GM21423 (cell line): ENCODE measurements around the gene FRAT1.
A peak's percentile ranks its signal among the peaks of the same experiment; 100 is the strongest.

Experiments used
- ATAC-seq: cut with Tn5 transposase; IDR thresholded peaks from one replicate; pipeline ENCODE4 v1.9.1; 2021; ENCODE audit warnings: mild to moderate bottlenecking, moderate library complexity; ENCODE audit not compliant: unreplicated experiment

The FRAT1 gene

DNA sequence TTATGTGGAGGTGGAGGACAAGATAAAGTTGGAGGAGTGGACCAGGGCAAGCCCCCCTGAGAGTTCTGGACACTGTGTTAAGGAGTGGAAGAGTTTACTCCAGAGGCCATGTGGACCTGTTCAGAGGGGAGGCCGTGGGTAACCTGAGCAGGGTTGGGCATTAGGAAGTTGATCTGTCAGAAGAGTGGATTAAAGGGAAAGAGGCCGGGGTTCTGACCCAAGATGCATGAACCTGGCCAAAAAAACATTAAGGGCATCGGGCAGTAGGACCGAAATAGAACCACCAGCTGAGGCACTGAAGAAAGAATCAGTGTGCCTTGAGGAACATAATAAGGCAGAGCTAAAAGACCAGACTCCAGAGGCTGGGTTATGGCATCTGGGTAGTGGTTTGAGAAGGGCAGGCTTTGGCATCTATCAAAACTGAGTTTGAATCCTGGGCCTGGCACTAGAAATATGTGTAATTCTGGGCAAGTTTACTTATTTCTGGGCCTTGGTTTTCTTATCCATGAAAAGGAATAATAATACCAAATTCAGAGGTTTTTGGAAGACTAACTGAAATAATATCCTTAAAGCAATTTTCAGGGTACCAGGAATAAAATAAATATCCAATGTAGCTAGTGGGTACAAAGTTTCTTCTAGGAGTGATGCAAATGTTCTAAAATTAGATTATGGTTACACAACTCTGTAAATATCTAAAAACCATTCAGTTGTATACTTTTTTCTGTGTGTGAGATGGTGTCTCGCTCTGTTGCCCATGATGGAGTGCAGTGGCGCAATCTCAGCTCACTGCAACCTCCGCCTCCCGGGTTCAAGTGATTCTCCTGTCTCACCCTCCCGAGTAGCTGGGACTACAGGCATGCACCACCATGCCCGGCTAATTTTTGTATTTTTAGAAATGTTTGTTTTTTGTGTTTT is 10.9 kb upstream of the FRAT1 start:
- no peak for ATAC-seq

DNA sequence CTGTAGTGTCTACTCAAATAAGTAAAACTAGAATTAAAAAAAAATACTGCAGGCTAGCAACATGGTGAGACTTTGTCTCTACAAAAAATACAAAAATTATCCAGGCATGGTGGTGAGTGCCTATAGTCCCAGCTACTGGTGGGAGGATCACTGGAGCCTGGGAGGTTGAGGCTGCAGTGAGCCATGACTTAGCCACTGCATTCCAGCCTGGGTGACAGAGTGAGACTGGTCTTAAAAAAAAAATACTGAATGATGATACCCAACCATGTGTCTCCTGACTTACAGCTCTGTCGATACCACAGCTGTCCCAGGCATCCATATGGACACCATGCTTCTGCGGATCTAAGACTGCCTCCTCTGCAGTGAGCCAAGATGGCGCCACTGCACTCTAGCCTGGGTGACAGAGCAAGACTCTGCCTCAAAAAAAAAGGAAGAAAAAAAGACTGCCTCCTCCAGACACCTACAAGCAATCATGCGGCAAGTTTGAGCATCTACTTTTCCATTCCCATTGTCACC is 7.9 kb upstream of the FRAT1 start:
- ATAC-seq: no peak

DNA sequence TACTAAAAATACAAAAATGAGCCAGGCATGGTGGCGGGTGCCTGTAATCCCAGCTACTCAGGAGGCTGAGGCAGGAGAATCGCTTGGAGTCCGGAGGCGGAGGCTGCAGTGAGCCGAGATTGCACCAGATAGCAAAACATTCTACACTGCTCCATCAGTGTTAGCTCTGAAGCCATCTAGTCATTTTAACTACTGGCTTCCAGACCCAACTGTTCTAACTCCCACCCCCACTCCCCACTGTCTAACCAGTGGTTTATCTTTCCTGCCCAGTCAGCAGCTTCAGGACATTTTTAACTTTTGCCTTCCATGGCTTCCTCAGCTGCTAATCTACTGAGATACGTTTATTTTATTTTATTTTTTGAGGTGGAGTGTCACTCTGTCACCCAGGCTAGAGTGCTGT is 6.2 kb upstream of the FRAT1 start:
- no peak for ATAC-seq

DNA sequence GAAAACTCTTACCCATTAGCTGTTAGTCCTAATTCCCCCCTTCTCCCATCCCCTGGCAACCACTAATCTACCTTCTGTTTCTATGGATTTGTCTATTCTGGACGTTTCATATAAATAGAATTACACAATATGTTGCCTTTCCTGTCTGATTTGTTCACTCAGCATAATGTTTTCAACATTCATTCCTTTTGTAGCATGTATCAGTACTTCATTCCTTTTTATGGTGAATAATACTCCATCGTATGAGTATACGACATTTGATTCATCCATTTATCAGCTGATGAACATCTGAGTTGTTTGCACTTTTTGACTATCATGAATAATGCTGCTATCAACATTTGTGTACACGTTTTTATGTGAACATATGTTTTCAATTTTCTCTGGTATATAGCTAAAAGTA is 4.4 kb upstream of the FRAT1 start:
- no peak for ATAC-seq

DNA sequence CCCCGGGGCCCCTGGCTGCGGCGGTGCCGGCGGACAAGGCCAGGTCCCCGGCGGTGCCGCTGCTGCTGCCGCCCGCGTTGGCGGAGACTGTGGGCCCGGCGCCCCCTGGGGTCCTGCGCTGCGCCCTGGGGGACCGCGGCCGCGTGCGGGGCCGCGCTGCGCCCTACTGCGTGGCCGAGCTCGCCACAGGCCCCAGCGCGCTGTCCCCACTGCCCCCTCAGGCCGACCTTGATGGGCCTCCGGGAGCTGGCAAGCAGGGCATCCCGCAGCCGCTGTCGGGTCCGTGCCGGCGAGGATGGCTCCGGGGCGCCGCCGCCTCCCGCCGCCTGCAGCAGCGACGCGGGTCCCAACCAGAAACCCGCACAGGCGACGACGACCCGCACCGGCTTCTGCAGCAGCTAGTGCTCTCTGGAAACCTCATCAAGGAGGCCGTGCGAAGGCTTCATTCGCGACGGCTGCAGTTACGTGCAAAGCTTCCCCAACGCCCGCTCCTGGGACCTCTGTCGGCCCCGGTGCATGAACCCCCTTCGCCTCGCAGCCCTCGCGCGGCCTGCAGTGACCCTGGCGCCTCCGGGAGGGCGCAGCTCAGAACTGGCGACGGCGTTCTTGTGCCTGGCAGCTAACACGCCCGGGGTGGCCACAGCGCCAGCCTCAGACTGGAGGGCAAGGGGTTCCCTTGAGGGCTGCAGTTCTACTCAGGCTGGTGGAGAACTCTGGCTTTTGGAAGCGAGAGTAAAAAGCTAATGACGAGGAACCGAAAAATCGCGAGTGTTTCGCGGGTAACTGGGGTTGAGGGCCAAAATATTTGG is 804 bp downstream of the FRAT1 start:
- ATAC-seq: peak; percentile 30

DNA sequence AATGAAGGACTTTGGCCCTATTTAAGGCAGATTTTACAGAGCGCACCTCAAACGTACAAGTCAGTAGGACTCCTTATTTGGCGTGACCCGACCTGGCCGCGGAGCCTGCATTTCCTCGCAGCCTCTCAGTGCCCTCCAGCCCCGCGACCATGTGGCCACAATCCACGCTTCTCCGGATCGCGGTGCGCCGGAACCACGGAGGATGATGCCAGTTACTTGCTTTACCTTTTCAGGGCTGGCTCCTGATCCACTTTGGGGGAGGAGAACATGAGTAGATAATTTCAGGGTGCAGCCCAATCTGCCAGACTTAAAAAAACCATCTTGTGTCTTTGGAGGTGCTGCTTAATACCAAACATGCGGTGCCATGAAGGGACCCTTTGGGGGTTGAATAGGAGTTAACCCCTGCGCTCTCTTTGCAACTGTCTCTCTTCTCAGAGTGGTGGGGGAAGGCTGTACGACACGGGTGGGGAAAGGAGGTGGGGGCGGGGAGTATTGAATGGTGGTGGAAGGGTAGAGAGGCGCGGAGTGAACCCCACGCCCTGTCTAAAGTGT is 1.5 kb downstream of the FRAT1 start:
- no peak for ATAC-seq

DNA sequence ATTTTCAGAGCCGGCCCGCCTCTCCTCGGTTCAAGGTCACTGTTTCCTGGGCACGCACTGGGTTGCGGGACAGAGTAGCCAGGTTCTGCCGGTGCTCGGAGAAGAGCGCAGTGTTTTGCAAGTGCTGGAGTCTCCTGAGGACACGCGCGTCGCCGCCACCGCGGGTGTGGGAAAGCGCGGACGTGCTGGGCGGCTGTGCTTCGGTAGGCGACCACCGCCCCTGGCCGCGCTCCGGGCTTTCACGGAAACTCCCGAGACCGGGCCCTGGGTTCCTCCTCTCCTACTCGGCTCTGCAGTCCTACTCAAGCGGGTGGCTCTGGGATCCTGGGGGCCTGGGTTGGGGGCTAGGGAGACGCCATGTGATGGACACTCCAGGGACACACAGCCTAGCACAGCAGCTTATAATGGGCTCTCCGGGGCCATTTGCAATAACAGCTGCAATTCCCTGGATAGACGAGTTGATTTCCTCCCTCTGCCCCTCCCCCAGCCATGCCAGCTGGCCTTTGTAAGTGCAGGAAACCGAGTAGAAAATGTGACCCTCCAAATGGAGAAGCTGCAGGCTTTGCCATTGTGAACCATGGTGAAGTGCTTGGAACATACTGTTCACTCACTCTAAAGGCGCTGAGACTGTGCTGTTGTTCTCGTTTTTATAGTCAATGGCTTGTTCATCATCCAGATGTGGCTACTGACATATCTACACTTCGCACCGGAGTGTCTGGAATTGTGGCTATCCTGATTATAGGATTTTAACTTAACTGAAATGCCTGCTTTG is 2.1 kb downstream of the FRAT1 start:
- ATAC-seq: no peak

DNA sequence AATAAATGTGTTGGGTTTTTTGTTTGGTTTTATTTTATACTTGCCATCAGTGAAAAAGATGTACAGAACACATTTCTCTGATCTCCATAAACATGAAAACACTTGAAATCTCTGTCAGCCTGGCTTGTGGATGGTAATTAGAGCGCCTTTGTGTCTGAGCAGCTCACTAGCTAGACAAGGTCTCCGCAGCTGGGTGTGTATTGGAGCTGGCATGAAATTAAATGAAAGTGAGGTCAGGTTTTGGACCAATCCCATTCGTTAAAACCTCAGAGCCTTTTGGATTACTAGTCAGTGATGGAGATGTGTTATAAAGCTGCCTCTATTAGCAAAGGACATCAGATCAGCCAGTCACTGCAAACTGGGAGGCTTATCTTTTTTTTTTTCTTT is 2.7 kb downstream of the FRAT1 start:
- ATAC-seq: no peak

DNA sequence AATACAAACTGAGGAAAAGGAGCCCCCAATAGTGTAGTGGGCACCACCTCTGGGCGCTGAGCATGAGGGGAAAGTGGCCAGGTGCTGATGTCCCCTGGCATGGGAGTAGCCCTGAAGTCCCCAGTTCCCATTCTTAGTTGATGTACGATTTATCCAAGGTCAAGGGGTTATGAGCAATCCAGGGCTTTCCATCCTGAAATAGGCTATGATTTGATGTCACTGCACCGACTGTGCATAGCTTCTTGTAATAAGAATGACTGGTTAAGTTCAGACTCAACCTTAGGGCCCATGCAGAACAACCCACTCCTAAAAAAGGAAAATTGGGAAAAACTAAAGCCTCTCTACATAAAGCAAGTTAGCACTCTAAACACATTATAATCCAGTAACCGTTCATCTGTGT is 4.4 kb downstream of the FRAT1 start:
- ATAC-seq: no peak

DNA sequence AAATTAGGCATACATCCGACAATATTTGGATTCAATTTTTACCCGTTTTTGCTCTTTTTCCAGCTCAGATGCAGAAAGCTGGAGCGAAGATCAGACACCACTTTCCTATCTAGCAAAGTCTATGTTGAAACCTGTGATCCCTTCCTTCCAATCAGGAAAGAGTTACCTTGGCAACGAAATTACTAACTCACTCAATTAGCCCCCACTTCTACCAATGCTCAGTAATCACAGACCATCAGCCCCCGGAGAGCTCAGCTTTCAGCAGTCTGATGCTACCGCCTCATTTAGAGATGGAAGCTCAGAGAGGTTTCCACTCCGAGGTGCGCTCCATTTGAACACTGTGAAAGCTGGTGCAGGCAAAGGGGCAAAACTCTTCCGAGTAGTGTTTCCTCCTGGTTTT is 6.7 kb downstream of the FRAT1 start:
- ATAC-seq: no peak

DNA sequence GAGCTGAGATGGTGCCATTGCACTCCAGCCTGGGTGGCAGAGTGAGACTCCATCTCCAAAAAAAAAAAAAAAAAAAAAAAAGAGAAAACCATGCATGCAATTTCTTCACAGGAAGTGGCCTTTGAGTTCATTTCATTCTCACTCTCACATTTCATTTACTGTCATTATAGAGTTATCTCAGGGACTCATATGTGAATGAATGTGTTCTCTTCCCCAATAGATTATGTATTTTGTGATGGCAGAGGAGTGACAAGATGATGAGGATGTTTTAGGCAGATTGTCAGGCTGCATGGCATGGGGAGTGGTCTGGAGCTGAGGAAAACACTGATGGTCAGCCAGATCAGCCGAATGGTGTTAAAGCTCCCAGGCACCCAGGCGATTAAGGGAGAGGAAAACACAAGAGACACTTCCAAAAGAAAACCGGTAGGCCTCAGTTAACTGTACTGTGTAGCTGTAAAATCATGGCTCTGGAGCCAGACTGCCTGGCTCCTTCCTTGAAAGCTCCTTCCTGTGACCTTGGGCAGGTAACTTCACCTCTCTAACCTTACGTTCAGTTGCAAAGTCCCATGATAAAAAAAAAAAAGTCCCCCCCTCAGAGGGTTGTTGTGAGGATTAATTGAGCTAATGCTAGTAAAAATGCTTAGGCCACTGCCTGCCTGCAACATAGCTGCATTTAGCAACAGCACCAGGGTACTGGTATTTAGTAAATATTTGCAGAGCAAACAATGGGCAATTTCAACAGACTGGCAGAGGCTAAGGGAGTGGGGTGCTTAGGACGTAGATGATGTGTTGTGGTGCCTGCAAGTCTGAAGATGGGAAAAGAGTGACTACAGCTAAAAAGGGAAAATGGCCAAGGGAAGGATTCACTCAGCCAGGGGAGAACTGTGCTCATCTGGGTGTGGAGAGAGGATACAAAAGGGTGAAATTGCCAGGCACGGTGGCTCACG is 8.6 kb downstream of the FRAT1 start:
- ATAC-seq: no peak

DNA sequence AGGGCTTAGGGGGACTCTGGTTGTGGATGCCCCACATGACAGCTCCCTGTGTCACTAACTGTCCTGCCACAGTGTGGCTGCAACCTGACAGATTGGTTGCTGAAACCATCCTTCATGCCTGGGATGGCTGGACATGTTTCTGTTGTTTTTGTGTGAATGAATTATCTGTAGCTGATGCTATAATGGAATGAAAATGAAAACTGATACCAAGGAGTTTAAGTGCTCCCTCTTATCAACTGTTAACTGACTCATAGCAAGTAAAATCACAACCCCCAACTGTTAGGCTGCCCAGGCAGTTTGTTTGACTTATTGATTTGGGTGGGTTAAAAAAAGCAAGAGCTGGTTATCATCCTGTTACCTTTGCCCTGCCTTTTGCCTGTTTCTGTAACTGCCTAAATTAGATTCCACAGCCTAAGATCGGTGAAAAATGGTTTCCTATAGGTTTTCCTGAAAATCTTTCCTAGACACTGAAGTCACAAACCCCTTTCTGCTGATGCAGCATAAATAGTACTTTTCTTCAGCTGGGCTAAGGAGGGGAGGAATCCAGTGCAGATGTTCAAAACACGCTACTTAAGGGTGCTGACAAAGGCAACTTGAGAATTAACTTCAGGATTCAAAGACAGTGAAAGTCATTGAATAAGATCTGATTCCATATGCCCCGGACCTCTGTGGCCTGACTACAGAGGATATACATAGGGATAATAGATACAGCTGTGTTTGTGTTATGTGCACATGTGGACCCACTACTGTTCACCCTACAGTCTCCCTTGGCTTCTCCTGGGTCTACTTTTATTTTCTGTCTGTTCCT is 9.8 kb downstream of the FRAT1 start:
- no peak for ATAC-seq

DNA sequence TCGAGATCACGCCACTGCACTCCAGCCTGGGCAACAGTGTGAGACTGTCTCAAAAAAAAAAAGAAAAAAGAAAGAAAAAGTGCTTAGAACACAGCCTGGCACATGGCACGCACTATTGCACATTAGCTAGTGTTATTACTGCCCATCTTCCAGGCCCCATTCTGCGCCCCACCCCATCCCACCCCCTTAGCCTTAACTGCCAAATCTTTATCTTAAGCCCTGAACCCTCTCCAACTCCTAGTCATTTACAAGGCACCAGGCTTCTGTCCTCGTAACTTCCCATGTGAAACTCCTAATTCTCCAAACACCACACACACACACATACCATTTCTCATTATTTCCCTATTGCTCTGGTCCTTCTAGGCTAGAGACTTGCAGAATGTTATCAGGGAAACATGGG is 10.7 kb downstream of the FRAT1 start:
- no peak for ATAC-seq

DNA sequence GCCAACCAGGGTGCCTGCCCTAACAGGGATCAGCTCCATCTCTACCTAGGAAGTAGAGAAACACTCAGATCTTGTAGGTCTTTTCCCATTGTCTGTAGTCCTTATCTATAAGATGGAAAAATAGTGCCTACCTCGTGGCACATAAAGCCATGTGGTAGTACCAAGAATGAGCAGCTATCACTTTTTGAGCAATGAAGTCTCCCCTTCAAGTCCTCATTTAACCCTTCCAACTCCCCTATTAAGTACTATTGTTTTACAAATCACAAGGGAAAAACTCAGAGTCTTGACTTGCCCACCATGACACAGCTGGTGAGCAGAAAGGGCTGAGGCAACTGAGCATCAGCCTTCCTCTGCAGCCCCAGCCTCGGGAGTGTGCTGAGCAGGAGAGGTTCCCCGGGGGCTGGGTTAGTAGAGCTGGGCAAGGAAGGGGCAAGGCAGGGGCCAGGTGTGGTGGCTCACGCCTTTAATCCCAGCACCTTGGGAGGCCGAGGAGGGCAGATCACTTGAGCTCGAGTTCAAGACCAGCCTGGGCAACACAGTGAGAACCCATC is 12.2 kb downstream of the FRAT1 start:
- no peak for ATAC-seq

DNA sequence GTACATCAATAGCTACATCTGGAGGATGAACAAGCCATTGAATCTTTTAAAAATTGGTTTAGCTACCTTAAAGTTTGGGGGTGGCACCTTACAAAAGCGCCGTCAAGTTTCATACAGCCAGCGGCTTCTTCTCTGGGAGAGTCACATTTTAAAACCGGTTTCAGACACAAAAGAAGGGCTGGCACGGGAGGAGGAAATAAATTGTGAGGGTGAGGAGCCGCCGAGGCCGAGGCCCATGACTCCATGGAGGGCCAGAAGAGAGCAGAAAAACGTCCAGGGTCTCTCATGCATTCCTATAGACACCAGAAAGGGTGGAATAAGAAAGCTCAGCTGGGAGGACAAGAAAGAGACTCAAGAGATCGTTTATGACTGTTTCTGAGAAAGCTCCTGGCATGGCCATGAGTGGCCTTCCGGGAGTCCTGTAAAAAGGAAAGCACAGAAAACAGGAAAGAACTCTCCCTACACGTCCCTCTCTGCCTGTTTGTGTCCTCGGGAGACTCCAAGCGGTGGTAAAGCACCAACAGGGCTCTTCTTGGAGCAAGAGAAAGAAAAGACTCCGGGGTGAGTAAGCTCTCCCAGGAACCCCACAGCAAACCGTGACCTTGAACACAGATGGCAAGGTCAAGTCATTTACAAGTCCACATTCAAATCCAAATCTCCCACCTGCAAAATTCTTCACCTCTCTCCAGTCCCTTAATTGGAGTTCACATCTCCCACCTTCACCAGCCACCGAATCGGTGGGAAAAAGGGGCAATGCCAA is 13.7 kb downstream of the FRAT1 start:
- no peak for ATAC-seq

DNA sequence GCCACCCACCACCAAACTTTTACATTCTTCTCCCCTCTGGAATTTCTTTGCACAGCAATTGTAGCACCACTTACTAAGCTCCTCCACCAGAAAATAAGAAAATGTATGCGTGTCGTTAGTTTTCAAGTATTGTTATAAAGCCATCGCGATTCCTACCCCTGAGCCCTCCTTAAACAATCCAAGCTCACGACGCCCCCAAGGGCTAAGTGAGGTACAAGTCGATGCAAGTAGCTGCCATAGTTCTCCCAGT is 14.2 kb downstream of the FRAT1 start:
- ATAC-seq: no peak

DNA sequence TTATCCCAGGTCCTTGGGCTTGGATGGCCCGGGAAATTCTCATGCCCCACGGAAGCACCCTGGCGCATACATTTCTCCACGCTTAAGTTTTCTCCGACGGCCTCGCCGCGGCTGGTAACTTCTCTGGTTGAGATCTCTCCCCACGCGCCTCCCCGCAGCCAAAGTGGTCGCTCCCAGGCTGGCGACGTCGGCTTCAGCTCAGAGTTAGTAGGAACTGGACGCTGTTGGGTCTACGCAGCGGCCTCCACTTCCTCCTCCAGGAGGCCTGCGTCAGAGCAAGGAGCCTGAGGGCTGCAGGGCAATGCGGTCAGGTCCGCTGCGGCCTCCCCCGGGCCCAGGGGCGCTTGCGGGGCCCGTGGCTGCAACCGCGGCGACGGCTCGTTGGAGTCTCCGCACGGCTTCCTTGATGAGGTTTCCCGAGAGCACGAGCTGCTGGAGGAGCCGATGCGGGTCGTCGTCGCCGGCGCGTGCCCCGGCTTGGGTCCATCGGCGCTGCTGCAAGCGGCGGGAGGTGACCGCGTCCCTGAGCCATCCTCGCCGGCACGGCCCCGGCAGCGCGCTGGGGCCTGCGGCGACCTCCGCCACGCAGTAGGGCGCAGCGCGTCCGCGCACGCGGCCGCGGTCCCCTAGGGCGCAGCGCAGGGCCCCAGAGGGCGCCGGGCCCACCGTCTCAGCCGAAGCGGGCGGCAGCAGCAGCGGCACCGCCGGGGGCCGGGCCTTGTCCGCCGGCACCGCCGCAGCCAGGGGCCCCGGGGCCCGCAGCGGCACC is 14.7 kb downstream of the FRAT1 start:
- peak; percentile 19 for ATAC-seq
